ENCODE data around the gene RFTN1.

The RFTN1 gene

DNA sequence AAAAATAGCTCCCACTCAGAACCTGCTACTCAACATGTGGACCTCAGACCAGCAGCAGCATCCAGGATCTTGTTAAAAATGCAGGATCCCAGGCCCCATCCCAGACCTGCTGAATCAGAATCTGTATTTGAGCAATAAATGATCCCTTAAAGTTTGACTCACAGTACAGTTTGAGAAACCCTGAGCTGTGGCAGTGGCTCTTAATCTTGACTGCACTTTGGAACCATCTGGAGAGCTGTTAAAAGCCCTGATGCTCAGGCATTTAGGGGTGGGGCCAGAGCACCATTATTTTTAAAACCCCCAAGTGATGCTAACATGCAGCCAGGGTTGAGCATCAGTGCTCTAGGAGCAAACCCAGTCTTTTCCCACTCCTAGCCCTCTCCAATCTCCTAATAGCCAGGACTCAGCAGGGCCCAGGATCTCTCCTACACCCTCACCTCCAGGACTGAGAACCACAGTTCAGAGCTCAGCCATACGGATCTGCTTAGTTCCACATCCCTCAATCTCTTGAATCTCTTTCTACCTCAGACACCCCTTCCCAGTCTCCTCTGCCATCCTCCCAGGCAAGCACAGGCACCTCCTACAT is 10.2 kb downstream of the RFTN1 start:
- H3K9me3 ChIP-seq (ENCODE audit: control insufficient read depth, insufficient read depth, low read length) = no peaks in the 10 kb centered on the region
- no peaks in the 10 kb centered on the region for H3K27me3 ChIP-seq (ENCODE audit: control insufficient read depth, low read length)
- TF ChIP-seq, protein P1, sequence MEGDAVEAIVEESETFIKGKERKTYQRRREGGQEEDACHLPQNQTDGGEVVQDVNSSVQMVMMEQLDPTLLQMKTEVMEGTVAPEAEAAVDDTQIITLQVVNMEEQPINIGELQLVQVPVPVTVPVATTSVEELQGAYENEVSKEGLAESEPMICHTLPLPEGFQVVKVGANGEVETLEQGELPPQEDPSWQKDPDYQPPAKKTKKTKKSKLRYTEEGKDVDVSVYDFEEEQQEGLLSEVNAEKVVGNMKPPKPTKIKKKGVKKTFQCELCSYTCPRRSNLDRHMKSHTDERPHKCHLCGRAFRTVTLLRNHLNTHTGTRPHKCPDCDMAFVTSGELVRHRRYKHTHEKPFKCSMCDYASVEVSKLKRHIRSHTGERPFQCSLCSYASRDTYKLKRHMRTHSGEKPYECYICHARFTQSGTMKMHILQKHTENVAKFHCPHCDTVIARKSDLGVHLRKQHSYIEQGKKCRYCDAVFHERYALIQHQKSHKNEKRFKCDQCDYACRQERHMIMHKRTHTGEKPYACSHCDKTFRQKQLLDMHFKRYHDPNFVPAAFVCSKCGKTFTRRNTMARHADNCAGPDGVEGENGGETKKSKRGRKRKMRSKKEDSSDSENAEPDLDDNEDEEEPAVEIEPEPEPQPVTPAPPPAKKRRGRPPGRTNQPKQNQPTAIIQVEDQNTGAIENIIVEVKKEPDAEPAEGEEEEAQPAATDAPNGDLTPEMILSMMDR (IDR thresholded peaks at IDR 0.05; ENCODE audit: low read depth, low read length, poor library complexity, severe bottlenecking) = no peak
- TF ChIP-seq EZH2phosphoT487 (IDR thresholded peaks at IDR 0.05; ENCODE audit: borderline replicate concordance, low read length) = no peak
- H3K36me3 ChIP-seq (ENCODE audit: control insufficient read depth, low read length) = peaks cover 100% of the 10 kb centered on the region
- no peaks in the 10 kb centered on the region for H3K9me2 ChIP-seq (replicated peaks; ENCODE audit: control insufficient read depth, low read length)
- peaks cover 100% of the 10 kb centered on the region for H3K79me2 ChIP-seq (ENCODE audit: control insufficient read depth, low read length)
- H4K20me1 ChIP-seq (ENCODE audit: control insufficient read depth, insufficient read depth, low read depth, low read length) = peaks cover 68% of the 10 kb centered on the region
- peak overlapping the region; percentile 35 for H3K4me3 ChIP-seq (ENCODE audit: low read length)
- peak overlapping the region; percentile 95 for H3K27ac ChIP-seq (ENCODE audit: low read depth, low read length)
- H3K4me2 ChIP-seq (ENCODE audit: low read length) = peak overlapping the region; percentile 82
- peaks cover 100% of the 10 kb centered on the region for H3K4me1 ChIP-seq (ENCODE audit: control insufficient read depth, low read length)
- H3F3A ChIP-seq (ENCODE audit: control insufficient read depth, insufficient read depth) = peaks cover 35% of the 10 kb centered on the region

- peak overlapping the region; percentile 95 for H3K27ac ChIP-seq (ENCODE audit: low read depth, low read length)
- H3K27me3 ChIP-seq (ENCODE audit: control insufficient read depth, low read length) = no peaks in the 10 kb centered on the region
- H3K4me3 ChIP-seq (ENCODE audit: low read length) = peak overlapping the region; percentile 35
- H3K4me2 ChIP-seq (ENCODE audit: low read length) = peak overlapping the region; percentile 82
- TF ChIP-seq, protein P1 (IDR thresholded peaks at IDR 0.05; ENCODE audit: low read depth, low read length, poor library complexity, severe bottlenecking) = no peak
- TF ChIP-seq EZH2phosphoT487 (IDR thresholded peaks at IDR 0.05; ENCODE audit: borderline replicate concordance, low read length) = no peak
- H3K36me3 ChIP-seq (ENCODE audit: control insufficient read depth, low read length) = peaks cover 100% of the 10 kb centered on the region
- peaks cover 67% of the 10 kb centered on the region for H4K20me1 ChIP-seq (ENCODE audit: control insufficient read depth, insufficient read depth, low read depth, low read length)
- H3K9me2 ChIP-seq (replicated peaks; ENCODE audit: control insufficient read depth, low read length) = no peaks in the 10 kb centered on the region
- H3K79me2 ChIP-seq (ENCODE audit: control insufficient read depth, low read length) = peaks cover 100% of the 10 kb centered on the region
- H3K4me1 ChIP-seq (ENCODE audit: control insufficient read depth, low read length) = peaks cover 100% of the 10 kb centered on the region
- no peaks in the 10 kb centered on the region for H3K9me3 ChIP-seq (ENCODE audit: control insufficient read depth, insufficient read depth, low read length)
- H3F3A ChIP-seq (ENCODE audit: control insufficient read depth, insufficient read depth) = peaks cover 36% of the 10 kb centered on the region
Measured at GRCh38 chr3:16502347-16502908, 11.1 kb downstream of the RFTN1 start.

GRCh38 chr3:16501376-16501775 is 12.1 kb downstream of the RFTN1 start:
- peaks cover 100% of the 10 kb centered on the region for H3K36me3 ChIP-seq (ENCODE audit: control insufficient read depth, low read length)
- peaks cover 100% of the 10 kb centered on the region for H3K4me1 ChIP-seq (ENCODE audit: control insufficient read depth, low read length)
- H3K27ac ChIP-seq (ENCODE audit: low read depth, low read length) = peak overlapping the region; percentile 95
- no peak for TF ChIP-seq EZH2phosphoT487 (IDR thresholded peaks at IDR 0.05; ENCODE audit: borderline replicate concordance, low read length)
- TF ChIP-seq, protein P1 (IDR thresholded peaks at IDR 0.05; ENCODE audit: low read depth, low read length, poor library complexity, severe bottlenecking) = no peak
- H4K20me1 ChIP-seq (ENCODE audit: control insufficient read depth, insufficient read depth, low read depth, low read length) = peaks cover 67% of the 10 kb centered on the region
- H3K4me3 ChIP-seq (ENCODE audit: low read length) = no peak overlapping the region
- H3F3A ChIP-seq (ENCODE audit: control insufficient read depth, insufficient read depth) = peaks cover 36% of the 10 kb centered on the region
- no peaks in the 10 kb centered on the region for H3K9me2 ChIP-seq (replicated peaks; ENCODE audit: control insufficient read depth, low read length)
- peak overlapping the region; percentile 82; the same call in 1 of the 2 replicates for H3K4me2 ChIP-seq (ENCODE audit: low read length)
- H3K9me3 ChIP-seq (ENCODE audit: control insufficient read depth, insufficient read depth, low read length) = no peaks in the 10 kb centered on the region
- H3K27me3 ChIP-seq (ENCODE audit: control insufficient read depth, low read length) = no peaks in the 10 kb centered on the region
- H3K79me2 ChIP-seq (ENCODE audit: control insufficient read depth, low read length) = peaks cover 100% of the 10 kb centered on the region

Measured in DOHH2 (cell line).